Stimulated activated CD4-positive, alpha-beta T cell treated with anti-CD3 and anti-CD28 coated beads, Interleukin-1b, Interleukin-23, amount 100 ng/mL, for 48 hours (primary cell): ENCODE measurements around the gene GRAP.
A peak's percentile ranks its signal among the peaks of the same experiment; 100 is the strongest.
"Not testable (repeated sequence)": the region's sequence is repeated elsewhere in the genome, so short reads cannot be mapped to it uniquely, and the experiment has no call there.

Experiments used
- DNase-seq: peaks from one replicate; pipeline ENCODE4 v3.0.0-alpha.2; 2020

Gene GRAP

GRCh38 chr17:19046782-19047375 is at the start of gene GRAP:
GRAP (minus strand) TSS chr17:19046957; CDS start chr17:19046926, 31 bp downstream.
- not testable (repeated sequence) for DNase-seq

GRCh38 chr17:19093684-19094438 is 47.1 kb upstream of the GRAP start:
- DNase-seq, result not testable (repeated sequence)

GRCh38 chr17:19092737-19093683 is 46.3 kb upstream of the GRAP start:
- not testable (repeated sequence) for DNase-seq

- DNase-seq, result not testable (repeated sequence)
These were observed 43.5 kb upstream of the GRAP start for GRCh38 chr17:19090058-19090772.

- DNase-seq, result not testable (repeated sequence)
These were observed 42.3 kb upstream of the GRAP start for GRCh38 chr17:19088804-19089685.

DNA sequence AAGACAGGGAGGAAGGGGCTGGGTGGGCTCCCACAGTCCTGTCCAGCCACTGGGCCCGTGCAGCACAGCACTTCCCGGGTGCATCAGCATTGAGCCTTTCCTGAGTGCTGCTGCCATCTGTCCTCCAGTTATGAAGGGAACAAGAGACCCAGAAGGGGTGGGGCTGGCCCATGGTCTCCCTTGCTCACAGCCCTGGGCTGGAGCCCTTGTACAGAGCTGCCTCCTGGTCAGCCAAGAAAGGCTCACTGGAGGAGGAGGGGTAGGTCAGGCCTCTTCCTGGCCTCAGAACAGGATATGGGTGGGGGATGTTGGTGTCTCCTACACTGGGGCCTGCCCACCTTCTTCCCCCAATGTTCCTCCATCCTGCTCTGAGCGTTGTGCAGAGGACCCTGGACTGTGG is 30.6 kb upstream of the GRAP start:
- DNase-seq, result not testable (repeated sequence)

DNA sequence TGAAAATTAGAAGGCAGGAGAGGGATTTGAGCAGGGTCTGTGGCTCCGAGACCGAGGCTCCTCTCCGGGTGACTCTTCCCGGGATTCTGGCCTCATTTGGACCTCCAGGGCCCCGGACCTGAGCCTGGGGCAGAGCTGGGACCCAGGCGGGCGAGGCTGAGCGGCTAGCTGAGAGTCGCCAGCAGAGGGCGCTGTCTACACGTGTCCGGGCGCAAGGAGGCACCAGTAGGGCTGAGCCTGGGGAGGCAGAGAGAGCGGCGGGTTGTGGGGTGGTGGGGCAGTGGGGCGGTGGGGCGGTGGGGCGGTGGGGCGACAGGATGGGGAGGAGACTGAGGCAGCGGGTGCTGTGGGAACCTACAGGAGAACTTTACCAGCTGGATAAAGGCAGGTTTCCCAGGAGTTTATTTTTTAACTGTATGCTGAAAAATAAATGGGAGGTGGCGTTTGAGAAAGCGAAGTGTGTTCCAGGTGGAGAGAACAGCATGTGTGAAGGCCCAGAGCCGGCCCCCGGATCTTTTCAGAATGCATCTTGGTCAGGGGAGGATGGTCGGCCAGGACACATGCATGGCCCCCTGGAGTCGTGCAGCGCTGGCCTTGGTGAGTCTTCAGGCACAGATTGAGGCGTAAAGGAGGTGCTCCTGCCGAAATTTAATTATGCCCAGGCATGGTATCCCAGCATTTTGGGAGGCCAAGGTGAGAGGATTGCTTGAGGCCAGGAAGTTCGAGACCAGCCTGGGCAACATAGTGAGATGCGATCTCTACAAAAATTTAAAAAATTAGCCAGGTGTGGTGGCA is 29.8 kb upstream of the GRAP start:
- DNase-seq, result peak; percentile 36

DNA sequence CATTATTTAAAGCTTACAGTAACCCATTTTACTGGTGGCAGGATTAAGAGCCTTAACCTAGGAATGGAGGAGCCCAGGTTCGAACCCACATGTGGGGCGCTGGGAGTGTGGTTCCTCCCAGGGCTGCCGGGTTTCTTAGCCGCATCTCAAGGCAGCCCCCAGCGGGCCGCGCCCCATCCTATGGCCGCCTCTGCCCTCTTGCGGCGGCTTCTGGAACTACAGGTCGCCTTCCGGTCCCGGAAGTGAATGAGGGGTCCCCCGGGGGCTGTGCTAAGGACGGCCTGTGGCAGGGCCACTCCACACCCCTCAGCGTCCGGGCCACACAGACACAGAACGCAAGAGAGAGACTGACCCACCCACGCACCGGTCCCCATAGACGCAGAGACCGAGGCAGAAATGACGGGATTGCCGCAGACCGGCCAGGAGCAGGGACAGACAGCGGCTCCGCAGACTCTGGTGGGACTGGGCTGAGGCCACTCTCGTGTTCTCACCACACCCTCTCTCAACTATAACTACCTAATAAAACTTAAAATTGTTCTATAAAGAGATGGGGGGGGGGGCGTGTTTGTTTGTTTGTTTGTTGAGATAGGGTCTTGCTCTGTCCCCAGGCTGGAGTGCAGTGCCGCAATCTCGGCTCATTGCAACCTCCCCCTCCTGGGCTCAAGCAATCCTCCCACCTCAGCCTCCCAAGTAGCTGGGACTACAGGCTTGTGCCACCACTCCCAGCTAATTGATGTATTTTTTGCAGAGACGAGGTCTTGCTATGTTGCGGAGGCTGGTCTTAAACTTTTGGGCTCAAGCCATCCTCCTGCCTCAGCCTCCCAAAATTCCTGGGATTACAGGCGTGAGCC is 23.8 kb upstream of the GRAP start:
- DNase-seq, result not testable (repeated sequence)

DNA sequence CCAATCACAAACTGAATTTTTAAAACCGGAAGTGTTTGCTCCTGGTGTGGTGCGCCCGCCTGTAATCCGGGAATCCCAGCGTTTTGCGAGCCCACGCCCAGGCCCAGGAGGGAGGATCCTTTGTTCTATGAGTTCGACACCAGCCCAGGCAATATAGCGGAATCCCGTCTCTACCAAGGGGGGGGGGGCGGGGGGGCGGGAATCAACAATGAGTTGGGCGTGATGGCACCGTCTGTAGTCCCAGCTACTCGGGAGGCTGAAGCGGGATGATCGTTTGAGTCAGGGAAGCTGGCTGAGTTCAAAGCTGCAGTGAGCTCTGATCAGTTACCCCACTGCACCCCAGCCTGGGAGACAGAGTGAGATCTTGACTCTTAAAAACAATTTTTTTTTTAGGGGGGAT is 17.6 kb upstream of the GRAP start:
- peak; percentile 1 for DNase-seq

DNA sequence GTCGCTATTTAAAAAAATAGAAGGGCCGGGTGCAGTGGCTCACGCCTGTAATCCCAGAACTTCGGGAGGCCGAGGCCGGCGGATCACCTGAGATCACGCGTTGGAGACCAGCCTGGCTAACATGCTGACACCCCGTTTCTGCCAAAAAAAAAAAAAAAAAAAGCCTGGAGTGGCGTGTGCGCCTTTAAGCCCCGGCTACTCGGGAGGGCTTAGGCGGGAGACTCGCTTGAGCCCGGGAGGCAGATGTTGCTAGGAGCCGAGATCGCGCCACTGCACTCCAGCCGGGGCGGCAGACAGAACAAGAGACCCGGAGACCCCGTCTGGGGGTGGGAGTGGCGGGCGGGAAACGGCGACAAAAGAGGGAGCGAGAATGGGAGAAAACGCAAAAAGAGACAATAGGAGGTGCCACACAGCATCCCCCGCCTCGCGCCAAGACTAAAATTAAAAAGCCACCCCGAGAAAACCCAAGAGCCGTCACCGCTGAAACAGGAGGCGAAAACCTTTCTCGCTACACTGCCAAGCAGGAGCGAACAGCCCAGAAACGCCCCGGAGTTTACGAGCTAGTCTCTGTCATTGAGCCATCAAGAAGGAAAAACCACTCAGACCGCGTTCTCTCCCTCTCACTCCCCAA is 16.7 kb upstream of the GRAP start:
- DNase-seq, result peak; percentile 90

DNA sequence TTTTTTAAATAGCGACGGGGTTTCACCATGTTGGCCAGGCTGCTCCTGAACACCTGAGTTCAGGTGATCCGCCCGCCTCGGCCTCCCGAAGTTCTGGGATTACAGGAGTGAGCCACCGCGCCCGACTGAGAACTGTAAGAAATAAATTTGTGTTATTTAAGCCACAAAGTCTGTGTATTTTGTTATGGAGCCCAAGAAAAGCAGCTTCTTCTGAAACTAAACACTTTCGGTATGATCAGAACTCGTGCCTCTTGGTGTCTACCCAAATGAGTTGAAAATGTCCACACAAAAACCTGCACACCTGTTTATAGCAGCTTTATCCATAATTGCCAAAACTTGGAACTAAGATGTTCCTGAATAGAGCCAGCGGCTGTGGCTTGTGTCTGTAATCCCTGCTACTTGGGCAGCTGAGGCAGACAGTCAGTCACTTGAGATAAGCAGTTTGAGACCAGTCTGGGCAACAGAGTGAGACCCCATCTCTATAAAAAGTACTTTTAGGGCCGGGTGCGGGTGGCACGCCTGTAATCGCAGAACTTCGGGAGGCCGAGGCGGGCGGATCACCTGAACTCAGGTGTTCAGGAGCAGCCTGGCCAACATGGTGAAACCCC is 16.1 kb upstream of the GRAP start:
- DNase-seq, result not testable (repeated sequence)

GRCh38 chr17:19062009-19062717 is 15.4 kb upstream of the GRAP start:
- DNase-seq, result not testable (repeated sequence)

GRCh38 chr17:19055447-19055846 is 8.7 kb upstream of the GRAP start:
- DNase-seq, result not testable (repeated sequence)

- not testable (repeated sequence) for DNase-seq
These were observed 2.1 kb upstream of the GRAP start for GRCh38 chr17:19048826-19049225.

DNA sequence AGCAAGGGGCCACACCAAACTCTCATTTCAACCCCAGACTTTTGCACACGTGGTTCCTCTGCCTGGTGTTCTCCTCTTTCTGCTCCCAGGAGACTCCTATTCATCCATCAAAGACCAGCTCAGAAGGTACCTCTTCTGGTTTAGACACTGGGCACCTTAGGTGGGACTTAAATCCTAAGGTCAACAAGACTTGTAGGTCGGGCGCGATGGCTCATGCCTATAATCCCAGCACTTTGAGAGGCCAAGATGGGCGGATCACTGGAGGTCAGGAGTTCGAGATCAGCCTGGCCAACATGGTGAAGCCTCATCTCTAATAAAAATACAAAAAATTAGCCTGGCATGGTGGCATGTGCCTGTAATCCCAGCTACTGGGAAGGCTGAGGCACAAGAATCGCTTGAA is 753 bp upstream of the GRAP start:
- not testable (repeated sequence) for DNase-seq

- DNase-seq, result not testable (repeated sequence)
These were observed 2.1 kb downstream of the GRAP start for GRCh38 chr17:19044643-19045042.

GRCh38 chr17:19043032-19043431 is 3.7 kb downstream of the GRAP start:
- not testable (repeated sequence) for DNase-seq

DNA sequence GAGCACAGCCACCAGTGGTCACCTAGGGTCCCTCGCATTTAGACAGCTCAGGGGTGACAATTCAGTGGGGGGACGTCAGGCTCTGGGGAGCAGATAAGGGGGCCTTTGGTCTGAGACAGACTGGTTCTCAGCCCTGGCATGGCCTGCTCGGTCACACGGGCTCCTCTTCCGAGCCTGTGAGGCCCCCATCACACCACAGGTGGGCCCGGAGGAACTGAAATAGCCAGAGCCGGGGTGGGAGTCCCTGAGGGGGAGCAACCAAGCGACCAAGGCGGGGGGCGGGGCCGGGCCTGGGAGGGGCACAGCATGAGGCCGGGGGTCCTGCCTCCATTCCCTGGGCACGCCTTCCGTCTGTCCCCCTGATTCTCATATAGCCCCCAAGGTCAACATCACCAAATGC is 4.4 kb downstream of the GRAP start:
- DNase-seq, result not testable (repeated sequence)
